H1 (cell line): ENCODE measurements around the gene CENPX. TPM values are rescaled to one million over a fixed set of nuclear protein-coding genes. Genes with fewer than 3 reads are reported as not detected.

ENCODE experiments used
- CTCF ChIA-PET: fragments of 300-600 bp; sonication (Branson Sonifier 250); formaldehyde crosslinking; loops from one replicate; lab custom pipeline; 2021; ENCODE audit not compliant: partially characterized antibody; lab: Charles Lee
- POLR2A ChIA-PET: fragments of 300-600 bp; sonication (Branson Sonifier 250); formaldehyde crosslinking; loops from one replicate; lab custom pipeline; 2021; ENCODE audit warnings: inconsistent platforms; ENCODE audit not compliant: partially characterized antibody; lab: Charles Lee
- DNase-seq, 2 experiments: peaks; one replicate each; pipeline versions ENCODE4 v3.0.0 to v3.0.0-alpha.2; 2010 to 2022; ENCODE audit warnings: low spot score in 2 of 2, low read depth in 1 of 2, mixed read lengths in 1 of 2
- FAIRE-seq: peaks from 2 replicates; lab custom pipeline; 2011; peaks lifted over from hg19 to GRCh38; lab: Jason Lieb, UNC
- H2AFZ ChIP-seq: 2 replicates; pipeline ENCODE4 v1.8.1; 2012; ENCODE audit warnings: low read length, inconsistent platforms
- H2AK5ac ChIP-seq: 2 replicates; pipeline ENCODE4 v1.6.1; 2013; ENCODE audit warnings: low read depth, low read length
- H2BK120ac ChIP-seq: replicated peaks from 2 replicates; pipeline ENCODE3; 2013; ENCODE audit warnings: low read depth, low read length, inconsistent platforms
- H2BK12ac ChIP-seq: 2 replicates; pipeline ENCODE4 v1.6.1; 2013; ENCODE audit warnings: low read depth, low read length
- H2BK15ac ChIP-seq: 2 replicates; pipeline ENCODE4 v1.6.1; 2013; ENCODE audit warnings: low read length
- H2BK20ac ChIP-seq: 2 replicates; pipeline ENCODE4 v1.6.1; 2013; ENCODE audit warnings: low read length
- H2BK5ac ChIP-seq: 2 replicates; pipeline ENCODE4 v1.6.1; 2013; ENCODE audit warnings: low read depth, low read length
- H3K14ac ChIP-seq: 2 replicates; pipeline ENCODE4 v1.6.1; 2013; ENCODE audit warnings: inconsistent platforms; ENCODE audit not compliant: insufficient read length
- H3K18ac ChIP-seq: 2 replicates; pipeline ENCODE4 v1.6.1; 2013; ENCODE audit warnings: low read length; ENCODE audit errors: extremely low read depth
- H3K23ac ChIP-seq: 2 replicates; pipeline ENCODE4 v1.6.1; 2013; ENCODE audit warnings: inconsistent platforms; ENCODE audit not compliant: insufficient read length
- H3K23me2 ChIP-seq: 2 replicates; pipeline ENCODE4 v1.6.1; 2013; ENCODE audit warnings: low read depth, low read length
- H3K27ac ChIP-seq: 2 replicates; pipeline ENCODE4 v1.6.1; 2011; ENCODE audit warnings: low read depth, low read length, inconsistent platforms
- H3K27me3 ChIP-seq, 4 experiments: replicated peaks in 1 of 4; 1 replicate in 1 of 4; 2 replicates in 3 of 4; pipeline versions ENCODE4 v1.6.1 to v1.8.1; 2011 to 2013; ENCODE audit warnings: low read length in 3 of 4, mild to moderate bottlenecking in 3 of 4, inconsistent platforms in 2 of 4, mixed read lengths in 2 of 4, moderate library complexity in 1 of 4; ENCODE audit not compliant: control insufficient read depth in 3 of 4, insufficient read depth in 3 of 4; ENCODE audit errors: extremely low read depth in 1 of 4
- H3K36me3 ChIP-seq, 4 experiments: 2 replicates each; pipeline versions ENCODE4 v1.6.1 to v1.8.1; 2011 to 2013; ENCODE audit warnings: mild to moderate bottlenecking in 4 of 4, low read length in 3 of 4, moderate library complexity in 2 of 4, control low read depth in 1 of 4, inconsistent platforms in 1 of 4; ENCODE audit not compliant: insufficient read depth in 4 of 4, control insufficient read depth in 2 of 4
- H3K4ac ChIP-seq: replicated peaks from 2 replicates; pipeline ENCODE3; 2013; ENCODE audit warnings: low read length, low read depth, mixed read lengths, inconsistent platforms; ENCODE audit not compliant: insufficient read length
- H3K4me1 ChIP-seq, 4 experiments: replicated peaks in 1 of 4; 1 replicate in 1 of 4; 2 replicates in 3 of 4; pipeline versions ENCODE4 v1.6.1 to v1.8.1; 2011 to 2013; ENCODE audit warnings: low read length in 3 of 4, inconsistent platforms in 2 of 4, mixed read lengths in 1 of 4; ENCODE audit not compliant: insufficient read depth in 4 of 4, control insufficient read depth in 3 of 4
- H3K4me2 ChIP-seq, 2 experiments: 2 replicates each; pipeline versions ENCODE4 v1.6.1 to v1.8.1; 2011 to 2013; ENCODE audit warnings: low read depth in 2 of 2, low read length in 2 of 2, control low read depth in 1 of 2, inconsistent platforms in 1 of 2, mild to moderate bottlenecking in 1 of 2; ENCODE audit not compliant: insufficient read depth in 1 of 2
- H3K4me3 ChIP-seq, 4 experiments: fragments of 200-600, 300-600 bp in 1 of 4; sonication (generic), shearing (Covaris generic), sonication (Bioruptor Twin) in 1 of 4; 2 replicates each; pipeline versions ENCODE4 v1.5.1 to v1.8.1; 2011 to 2016; ENCODE audit warnings: low read length in 4 of 4, low read depth in 3 of 4, control low read depth in 2 of 4, inconsistent platforms in 2 of 4, mild to moderate bottlenecking in 2 of 4, mixed read lengths in 1 of 4, moderate library complexity in 1 of 4; ENCODE audit not compliant: insufficient read depth in 2 of 4; ENCODE audit errors: extremely low read depth in 1 of 4
- H3K56ac ChIP-seq: replicated peaks from 2 replicates; pipeline ENCODE3; 2013; ENCODE audit warnings: low read depth, mild to moderate bottlenecking, mixed read lengths, low read length, inconsistent platforms; ENCODE audit not compliant: insufficient read length
- H3K79me1 ChIP-seq: 2 replicates; pipeline ENCODE4 v1.6.1; 2013; ENCODE audit warnings: low read depth, low read length, control low read depth
- H3K79me2 ChIP-seq, 2 experiments: 2 replicates each; pipeline versions ENCODE4 v1.6.1 to v1.8.1; 2012 to 2013; ENCODE audit warnings: low read length in 2 of 2, mild to moderate bottlenecking in 2 of 2, inconsistent platforms in 1 of 2; ENCODE audit not compliant: insufficient read depth in 2 of 2, control insufficient read depth in 1 of 2
- H3K9ac ChIP-seq, 4 experiments: replicated peaks in 1 of 4; 1 replicate in 1 of 4; 2 replicates in 3 of 4; pipeline versions ENCODE4 v1.6.1 to v1.8.1; 2011 to 2013; ENCODE audit warnings: low read depth in 3 of 4, low read length in 3 of 4, control low read depth in 2 of 4, mild to moderate bottlenecking in 2 of 4, moderate library complexity in 2 of 4, inconsistent platforms in 1 of 4; ENCODE audit errors: extremely low read depth in 1 of 4
- H3K9me3 ChIP-seq, 2 experiments: 2 replicates each; pipeline versions ENCODE4 v1.6.1 to v1.8.1; 2012 to 2013; ENCODE audit warnings: mild to moderate bottlenecking in 2 of 2, moderate library complexity in 2 of 2, control low read depth in 1 of 2, inconsistent platforms in 1 of 2, low read depth in 1 of 2, low read length in 1 of 2, mixed read lengths in 1 of 2; ENCODE audit not compliant: insufficient read depth in 2 of 2
- H4K20me1 ChIP-seq, 2 experiments: replicated peaks in 1 of 2; 2 replicates each; pipeline versions ENCODE3 to v1.8.1; 2011 to 2013; ENCODE audit warnings: inconsistent platforms in 2 of 2, low read length in 2 of 2, mild to moderate bottlenecking in 1 of 2; ENCODE audit not compliant: insufficient read depth in 2 of 2, control insufficient read depth in 1 of 2
- H4K5ac ChIP-seq: 2 replicates; pipeline ENCODE4 v1.6.1; 2013; ENCODE audit warnings: low read length, low read depth, mixed read lengths, inconsistent platforms; ENCODE audit not compliant: insufficient read length
- H4K8ac ChIP-seq: 2 replicates; pipeline ENCODE4 v1.8.0; 2013; ENCODE audit warnings: mild to moderate bottlenecking, moderate library complexity, low read length, inconsistent platforms; ENCODE audit not compliant: insufficient read depth; ENCODE audit errors: extremely low read depth
- H4K91ac ChIP-seq: replicated peaks from 2 replicates; pipeline ENCODE3; 2013; ENCODE audit warnings: low read length, mixed read lengths, inconsistent platforms; ENCODE audit not compliant: insufficient read length
- JUND ChIP-seq: IDR thresholded peaks from 2 replicates; pipeline ENCODE4 v1.6.1; 2011; ENCODE audit warnings: mild to moderate bottlenecking, improper control_type of control experiment, low read length
- RXRA ChIP-seq: IDR thresholded peaks from 2 replicates; pipeline ENCODE4 v1.6.1; 2011; ENCODE audit warnings: low read depth, mild to moderate bottlenecking, low read length, moderate library complexity; ENCODE audit not compliant: insufficient read depth
- SIN3A ChIP-seq, 2 experiments: IDR thresholded peaks in 1 of 2; conservative IDR thresholded peaks in 1 of 2; 2 replicates each; pipeline ENCODE4 v1.6.1; 2011 to 2012; ENCODE audit warnings: low read length in 2 of 2, improper control_type of control experiment in 1 of 2, low read depth in 1 of 2, mild to moderate bottlenecking in 1 of 2
- WGBS, 2 experiments: shearing (Covaris generic) in 1 of 2; methylation state at CpG; one replicate each; pipeline versions ENCODE4 v1.1.6 to v1.1.7; 2013 to 2015; ENCODE audit warnings: low lambda C conversion rate in 2 of 2, mixed read lengths in 2 of 2, inconsistent platforms in 1 of 2, low coverage in 1 of 2, missing lambda C conversion rate in 1 of 2; ENCODE audit not compliant: insufficient replicate concordance in 2 of 2, insufficient coverage in 1 of 2, insufficient read length in 1 of 2; ENCODE audit errors: extremely low coverage in 1 of 2, missing lambda C conversion rate in 1 of 2; 5-methylcytosine and 5-hydroxymethylcytosine counted together
- polyA plus RNA-seq, 7 experiments: library from polyadenylated mRNA; depleted of rRNA in 3 of 7; stranded (reverse) in 5 of 7; unstranded in 2 of 7; fragments of >200 nt in 5 of 7; fragments of 200-250 nt in 2 of 7; gene quantifications; 1 replicate in 5 of 7; 2 replicates in 1 of 7; 4 replicates in 1 of 7; pipeline versions ENCODE4 v1.2.1 to v1.2.3, GENCODE V29; 2011 to 2013; ENCODE audit warnings: missing spikeins in 2 of 7, mixed read lengths in 2 of 7
- total RNA-seq: library from RNA; stranded (reverse); fragmentation: NEBNext Ultra II Directional; extraction: Animal tissue kit (Norgen Biotek cat#: 25700); gene quantifications from 2 replicates; pipeline ENCODE4 v1.2.1, GENCODE V29; 2021

CENPX gene
- total and polyA plus RNA-seq, 2 of the 8 experiments (the other 6 are each of a cell fraction or from before 2014, with no cell fraction given) = 116 to 122 TPM

DNA sequence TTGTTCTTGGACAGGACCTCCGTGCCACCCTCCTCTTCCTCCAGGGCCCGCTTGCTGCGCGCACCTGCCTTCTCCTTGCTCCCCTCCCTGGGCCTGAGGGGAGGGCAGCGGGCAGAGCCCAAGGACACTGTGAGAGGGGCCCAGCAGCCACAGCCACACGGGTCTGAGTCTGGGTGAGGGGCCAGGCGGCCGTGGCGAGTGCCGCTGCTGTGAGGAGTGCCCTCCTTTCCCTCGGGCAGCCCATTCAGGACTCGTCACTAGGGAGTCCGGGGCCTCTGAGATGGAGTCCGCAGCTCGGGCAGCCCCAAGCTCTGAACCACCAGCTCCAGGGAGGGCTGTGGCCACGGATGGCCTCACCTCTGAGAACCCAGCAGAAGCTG is 37.3 kb upstream of the CENPX start:
- Histone ChIP-seq H4K5ac (no peak overlapping the region), H3K9ac (no peak overlapping the region; a peak in 1 of 7 replicates), H4K91ac (no peak overlapping the region), H2AK5ac (no peak overlapping the region), H3K27me3 (no peaks in the 10 kb centered on the region), H2BK20ac (no peak overlapping the region), H3K36me3 (peaks cover 12 to 35% (median 30%) of the 10 kb centered on the region in 4 experiments; a peak in 6 of 8 replicates), H2AFZ (no peak overlapping the region), H3K4me3 (no peak overlapping the region), H2BK15ac (no peak overlapping the region), H3K79me1 (peaks cover 5% of the 10 kb centered on the region; the same call in 1 of the 2 replicates), H4K8ac (no peak overlapping the region), H3K27ac (no peak overlapping the region), H3K4ac (no peak overlapping the region), H2BK12ac (no peak overlapping the region), H3K9me3 (no peaks in the 10 kb centered on the region), H3K4me2 (no peak overlapping the region), H3K56ac (no peak overlapping the region), H2BK5ac (no peak overlapping the region), H3K4me1 (peaks cover 0 to 6% (median 4%) of the 10 kb centered on the region in 4 experiments; a peak in 4 of 7 replicates), H2BK120ac (no peak overlapping the region), H3K23me2 (peaks cover 4% of the 10 kb centered on the region; the same call in 1 of the 2 replicates), H3K14ac (no peak overlapping the region), H3K23ac (no peak overlapping the region), H4K20me1 (peaks cover 0 to 21% of the 10 kb centered on the region in 2 experiments)
- ChIA-PET POLR2A (interaction anchor here (0.8 to 16.2 kb wide), 16 partner anchors 5 to 351 kb away, joined by 3 to 161 read pairs (median 6); partner anchors contain the start of genes DUS1L, GPS1, RAC3 and RFNG), CTCF (interaction anchor here (0.9 to 1.7 kb wide), 9 partner anchors 8 to 92 kb away, joined by 3 to 8 read pairs (median 4); partner anchors contain the start of genes DCXR, GPS1 and RFNG)
- 96% methylated on average over 10 of the region's 16 CpGs; no CpG with 5 or more reads in 1 of the 2 experiments for WGBS, 2 experiments
- DNase-seq = no peak
- TF ChIP-seq SIN3A (conservative IDR thresholded peaks at IDR 0.05 in 1 of 2, IDR thresholded peaks at IDR 0.05 in 1 of 2; ENCODE audit: low read depth in 1 of 2, low read length in 2 of 2) = no peak
- TF ChIP-seq JUND = no peak
- TF ChIP-seq RXRA = no peak
- TF ChIP-seq, all 59 proteins: peak for 0
- no peak for FAIRE-seq
- H3K18ac ChIP-seq = no peak overlapping the region
- no peaks in the 10 kb centered on the region for H3K79me2 ChIP-seq
